HG03060 (cell line): ENCODE results near the gene GOLGA8R.
"Not testable (repeated sequence)": the region's sequence is repeated elsewhere in the genome, so short reads cannot be mapped to it uniquely, and the experiment has no call there.

Experiments used
- ATAC-seq: cut with Tn5 transposase; IDR thresholded peaks from one replicate; pipeline ENCODE4 v1.9.1; 2021; ENCODE audit warnings: low read depth, moderate number of reproducible peaks; ENCODE audit not compliant: unreplicated experiment

The GOLGA8R gene

DNA sequence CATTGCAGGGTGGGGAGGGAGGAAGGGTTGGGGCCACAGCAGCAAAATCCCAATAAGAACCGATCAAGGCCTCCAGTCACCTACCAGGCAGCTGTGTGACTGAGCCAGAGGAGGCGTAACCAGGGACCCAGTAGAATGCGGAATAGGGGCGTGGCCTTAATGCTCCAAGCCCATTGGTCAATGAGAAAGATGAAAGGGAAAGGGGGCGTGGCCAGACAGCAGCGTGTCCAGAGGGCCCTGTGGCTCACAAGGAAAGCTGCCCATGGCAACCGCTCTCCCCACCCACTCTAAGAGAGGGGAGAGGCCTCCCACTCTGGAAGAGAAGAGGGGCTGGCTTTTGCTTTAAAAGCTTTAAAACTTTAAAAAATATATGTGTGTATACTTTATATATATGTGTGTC lies at the start of gene GOLGA8R:
Gene GOLGA8R (minus strand): TSS at position 101 of the 400 bp plus-strand sequence. CDS start 98 bp downstream, at position 3.
- not testable (repeated sequence) for ATAC-seq

DNA sequence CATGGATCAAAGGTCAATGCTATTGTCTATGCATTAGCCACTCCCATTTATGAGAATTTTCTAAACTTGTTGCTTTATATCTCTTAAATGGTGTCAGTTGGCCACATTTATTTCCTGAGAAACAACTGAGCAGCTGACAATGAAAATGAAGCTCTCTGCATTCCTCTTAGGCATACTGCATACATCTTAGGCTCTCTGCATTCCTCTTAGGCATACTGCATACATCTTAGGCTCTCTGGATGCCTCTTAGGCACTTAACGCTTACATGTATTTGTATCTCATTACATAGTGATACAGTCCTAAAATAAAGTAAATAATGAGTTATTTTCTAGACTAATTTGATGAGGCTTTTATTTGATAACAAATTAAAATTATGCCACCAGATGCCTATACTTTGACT lies 49.8 kb upstream of the GOLGA8R start:
- ATAC-seq, result not testable (repeated sequence)

GRCh38 chr15:30462176-30462575 lies 48.1 kb upstream of the GOLGA8R start:
- not testable (repeated sequence) for ATAC-seq

DNA sequence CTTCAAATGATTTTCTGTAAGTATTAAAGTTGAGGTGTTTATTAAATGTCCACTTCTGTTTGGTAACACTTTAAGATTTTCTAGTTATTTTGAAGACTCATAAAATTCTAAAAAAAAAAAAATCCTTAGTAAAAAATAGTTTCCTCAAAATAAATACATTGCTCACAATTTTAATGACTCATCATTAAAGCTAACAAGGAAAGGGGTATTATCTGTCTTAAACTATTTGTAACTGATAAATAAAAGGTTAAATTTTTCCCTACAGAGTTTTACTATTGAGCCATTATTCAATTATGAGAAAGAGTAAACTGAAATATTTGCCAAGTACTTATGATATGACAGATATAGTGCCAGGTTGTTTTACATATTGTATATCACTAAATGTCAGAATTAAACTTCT lies 38.6 kb upstream of the GOLGA8R start:
- not testable (repeated sequence) for ATAC-seq

DNA sequence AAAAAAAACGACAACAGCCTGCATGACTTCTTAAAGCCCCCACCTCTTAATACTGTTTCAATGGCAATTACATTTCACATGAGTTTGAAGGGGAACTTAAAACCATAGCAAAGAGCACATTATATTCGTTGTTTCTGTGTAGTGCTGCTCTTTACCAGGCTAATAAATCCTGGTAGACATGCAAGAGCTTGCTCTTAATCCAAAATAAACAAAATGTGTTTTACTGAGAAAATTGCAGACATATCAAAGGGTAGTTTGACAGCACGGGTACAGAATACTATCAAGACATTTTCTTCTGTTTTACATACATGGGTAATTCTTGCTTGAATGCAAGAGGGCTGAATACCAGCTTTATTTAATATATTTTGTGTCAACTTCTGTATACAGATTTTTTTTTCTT lies 24.3 kb upstream of the GOLGA8R start:
- not testable (repeated sequence) for ATAC-seq

- ATAC-seq, result not testable (repeated sequence)
Measured at GRCh38 chr15:30435878-30436277, 21.8 kb upstream of the GOLGA8R start.

DNA sequence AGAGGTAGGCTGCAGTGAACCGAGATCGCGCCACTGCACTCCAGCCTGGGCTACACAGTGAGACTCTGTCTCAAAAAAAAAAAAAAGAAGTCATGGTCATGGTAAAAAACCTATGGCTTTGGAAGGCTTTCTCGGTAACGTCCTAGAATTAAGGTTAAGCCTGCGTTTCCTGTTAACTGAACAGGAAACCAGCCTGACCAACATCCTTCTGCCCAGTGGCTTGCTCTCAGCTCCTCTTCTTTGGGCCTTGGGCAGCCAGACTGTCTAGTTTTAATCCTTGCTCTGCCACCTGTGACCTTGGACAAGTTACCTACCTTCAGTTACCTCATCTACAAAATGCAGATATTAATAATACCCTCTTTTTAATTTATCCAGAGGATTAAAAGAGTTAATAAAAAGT lies 6.7 kb upstream of the GOLGA8R start:
- not testable (repeated sequence) for ATAC-seq

DNA sequence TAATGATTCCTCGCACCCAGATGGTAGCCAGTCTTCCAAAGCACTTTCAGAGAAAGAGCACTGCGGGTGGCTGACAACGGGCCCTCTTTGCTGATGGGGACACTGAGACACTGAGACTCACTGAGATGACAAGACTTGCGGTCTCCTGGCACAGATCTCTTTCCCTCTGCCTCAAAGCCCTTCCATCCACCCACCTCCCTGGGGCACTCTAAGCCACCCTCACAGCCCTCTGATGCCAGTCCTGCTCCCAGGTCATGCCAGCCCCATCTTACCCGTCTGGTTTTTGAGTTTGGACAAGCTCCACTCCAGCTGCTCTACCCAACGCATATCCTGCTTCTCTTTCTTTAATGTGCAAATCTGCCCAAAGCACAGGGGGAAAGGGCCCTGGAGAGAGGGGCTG lies 6.4 kb downstream of the GOLGA8R start:
- ATAC-seq, result not testable (repeated sequence)

GRCh38 chr15:30398988-30399387 lies 15.1 kb downstream of the GOLGA8R start:
- not testable (repeated sequence) for ATAC-seq

GRCh38 chr15:30393664-30393991 lies 20.4 kb downstream of the GOLGA8R start:
- not testable (repeated sequence) for ATAC-seq

- ATAC-seq, result not testable (repeated sequence)
Measured at GRCh38 chr15:30392766-30393663, 21.0 kb downstream of the GOLGA8R start, which contains the start of gene CHRFAM7A. CHRFAM7A (minus strand) TSS chr15:30393540; CDS start chr15:30383351, 10,189 bp downstream.

- ATAC-seq, result not testable (repeated sequence)
Measured at GRCh38 chr15:30386318-30386887, 27.7 kb downstream of the GOLGA8R start.

DNA sequence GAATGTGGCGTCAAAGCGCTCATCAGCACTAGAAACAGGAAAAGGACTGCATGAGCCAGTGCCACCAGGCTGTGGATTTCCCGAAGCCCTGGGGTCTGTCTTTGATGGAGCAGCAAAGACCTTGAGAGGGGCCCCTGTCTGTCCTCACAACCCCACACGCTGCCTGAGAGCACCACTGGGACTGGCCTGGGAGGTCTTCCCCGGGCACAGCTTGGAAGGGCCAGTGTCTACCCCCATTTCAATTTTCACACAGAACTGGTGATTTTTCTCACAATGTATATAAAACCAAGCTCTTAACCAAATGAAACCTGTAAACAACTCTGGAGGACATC lies 37.0 kb downstream of the GOLGA8R start:
- ATAC-seq, result not testable (repeated sequence)

DNA sequence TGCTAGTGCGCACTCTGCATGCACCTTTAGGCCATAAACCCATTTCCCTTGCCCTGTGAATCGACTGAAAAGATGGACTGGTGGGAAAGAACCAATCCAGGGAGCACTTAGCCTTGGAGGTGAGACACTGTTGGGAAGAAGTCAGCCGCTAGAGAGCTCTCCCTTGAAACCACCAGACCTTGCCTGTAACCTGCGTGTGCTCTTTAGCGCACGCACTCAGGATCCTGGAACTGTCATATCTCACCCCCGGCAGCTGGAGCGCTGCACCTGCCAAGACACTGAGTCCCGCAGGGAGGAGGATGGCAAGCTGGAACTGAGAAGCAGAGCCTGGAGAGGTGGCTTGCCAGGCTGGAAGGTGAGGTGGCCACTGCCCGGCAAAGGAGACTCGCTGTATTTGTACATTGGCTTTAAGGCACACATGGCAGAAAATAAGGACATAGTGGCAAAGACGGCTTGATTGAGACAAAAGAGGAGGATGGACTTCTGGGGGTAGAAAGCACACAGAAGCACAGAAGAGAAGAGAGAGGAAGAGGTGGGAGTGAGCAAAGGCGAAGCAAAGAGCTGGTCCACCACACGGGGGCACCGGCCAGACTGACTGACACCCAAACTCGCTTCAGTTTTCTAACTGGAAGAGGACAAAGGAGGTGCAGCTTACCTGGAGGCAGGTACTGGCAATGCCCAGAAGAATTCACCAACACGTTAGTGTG lies 37.5 kb downstream of the GOLGA8R start:
- not testable (repeated sequence) for ATAC-seq

GRCh38 chr15:30375872-30376271 lies 38.2 kb downstream of the GOLGA8R start:
- not testable (repeated sequence) for ATAC-seq

- ATAC-seq, result not testable (repeated sequence)
Measured at GRCh38 chr15:30374862-30375261, 39.2 kb downstream of the GOLGA8R start.

GRCh38 chr15:30368271-30368670 lies 45.8 kb downstream of the GOLGA8R start:
- not testable (repeated sequence) for ATAC-seq

- ATAC-seq, result not testable (repeated sequence)
Measured at GRCh38 chr15:30367246-30367645, 46.8 kb downstream of the GOLGA8R start.

- ATAC-seq, result not testable (repeated sequence)
Measured at GRCh38 chr15:30361404-30361803, 52.7 kb downstream of the GOLGA8R start.

- not testable (repeated sequence) for ATAC-seq
Measured at GRCh38 chr15:30360990-30361389, 53.1 kb downstream of the GOLGA8R start.

GRCh38 chr15:30355043-30355442 lies 59.0 kb downstream of the GOLGA8R start:
- ATAC-seq, result not testable (repeated sequence)
